Glomerular endothelial cell (primary cell): ENCODE data around the gene PRKAR1B. TPM values are rescaled to one million over a fixed set of nuclear protein-coding genes. Genes with fewer than 3 reads are reported as not detected.

Source experiments
- DNase-seq: peaks from one replicate; pipeline ENCODE4 v3.0.0-alpha.2; 2011; ENCODE audit warnings: low read depth, low spot score; ENCODE audit errors: extremely low read depth
- total RNA-seq: library from RNA; depleted of rRNA; stranded (reverse); fragments of >200 nt; gene quantifications from 2 replicates; pipeline ENCODE4 v1.2.3, GENCODE V29; 2015

PRKAR1B gene
- 31.9 and 34.3 TPM in 2 replicates for total RNA-seq

GRCh38 chr7:727104-727805 is at the start of gene PRKAR1B:
PRKAR1B (minus strand) TSS chr7:727281; CDS start chr7:711505, 15,776 bp downstream.
- no peak for DNase-seq

GRCh38 chr7:776381-776780 is 49.3 kb upstream of the PRKAR1B start:
- no peak for DNase-seq

- no peak for DNase-seq
Measured at GRCh38 chr7:774161-775109, 47.4 kb upstream of the PRKAR1B start.

GRCh38 chr7:773622-773915 is 46.5 kb upstream of the PRKAR1B start:
- no peak for DNase-seq

- no peak for DNase-seq
Measured at GRCh38 chr7:772861-773621, 46.0 kb upstream of the PRKAR1B start.

- no peak for DNase-seq
Measured at GRCh38 chr7:772392-772791, 45.3 kb upstream of the PRKAR1B start.

- DNase-seq: no peak
Measured at GRCh38 chr7:772005-772294, 44.9 kb upstream of the PRKAR1B start.

GRCh38 chr7:771234-772004 is 44.3 kb upstream of the PRKAR1B start:
- DNase-seq: no peak

GRCh38 chr7:770741-771166 is 43.7 kb upstream of the PRKAR1B start:
- no peak for DNase-seq

- DNase-seq: no peak
Measured at GRCh38 chr7:770336-770735, 43.3 kb upstream of the PRKAR1B start.

GRCh38 chr7:768881-769504 is 41.9 kb upstream of the PRKAR1B start:
- no peak for DNase-seq

- DNase-seq: no peak
Measured at GRCh38 chr7:767941-768731, 41.1 kb upstream of the PRKAR1B start.

GRCh38 chr7:767580-767940 is 40.5 kb upstream of the PRKAR1B start:
- no peak for DNase-seq

GRCh38 chr7:765383-765782 is 38.3 kb upstream of the PRKAR1B start:
- DNase-seq: no peak

GRCh38 chr7:763762-764161 is 36.7 kb upstream of the PRKAR1B start:
- no peak for DNase-seq

- DNase-seq: no peak
Measured at GRCh38 chr7:762885-763284, 35.8 kb upstream of the PRKAR1B start.

GRCh38 chr7:761631-762030 is 34.5 kb upstream of the PRKAR1B start:
- DNase-seq: no peak

GRCh38 chr7:761101-761500 is 34.0 kb upstream of the PRKAR1B start:
- DNase-seq: no peak

GRCh38 chr7:760006-760405 is 32.9 kb upstream of the PRKAR1B start:
- no peak for DNase-seq

GRCh38 chr7:759569-759968 is 32.5 kb upstream of the PRKAR1B start:
- no peak for DNase-seq
